K562 (cell line): ENCODE results near the gene SOCS7. TPM values are rescaled to one million over a fixed set of nuclear protein-coding genes. Genes with fewer than 3 reads are reported as not detected.

Source experiments
- AFF4 ChIP-seq: sonication (generic); formaldehyde crosslinking; IDR thresholded peaks from 2 replicates; pipeline ENCODE4 v1.8.0; 2023; ENCODE audit warnings: mild to moderate bottlenecking, missing genetic modification reagents
- CEBPB ChIP-seq: fragments of 450-650 bp; IDR thresholded peaks from 2 replicates; pipeline ENCODE4 v1.6.1; 2016; ENCODE audit warnings: missing genetic modification characterization, missing compliant biosample characterization
- CREM ChIP-seq: IDR thresholded peaks from 2 replicates; pipeline ENCODE4 v1.6.1; 2014; ENCODE audit warnings: antibody characterized with exemption, low read depth
- CSDE1 ChIP-seq, 2 experiments: fragments of 450-650 bp; IDR thresholded peaks; 2 replicates each; pipeline ENCODE4 v1.6.1; 2016; ENCODE audit warnings: mild to moderate bottlenecking in 1 of 2
- CTCFL ChIP-seq: IDR thresholded peaks from 2 replicates; pipeline ENCODE4 v1.6.1; 2011; ENCODE audit warnings: borderline replicate concordance, low read depth, mild to moderate bottlenecking, moderate library complexity, low read length; ENCODE audit not compliant: insufficient read depth, poor library complexity, severe bottlenecking
- GTF2A2 ChIP-seq: IDR thresholded peaks from 2 replicates; pipeline ENCODE4 v1.6.1; 2016; ENCODE audit warnings: mild to moderate bottlenecking, missing genetic modification characterization, missing compliant biosample characterization
- HDAC1 ChIP-seq, 2 experiments: fragments of 450-650 bp; IDR thresholded peaks; 2 replicates each; pipeline ENCODE4 v1.6.1; 2016 to 2017; ENCODE audit warnings: inconsistent platforms in 1 of 2, mild to moderate bottlenecking in 1 of 2, moderate library complexity in 1 of 2
- MLLT1 ChIP-seq, 2 experiments: fragments of 450-650 bp; IDR thresholded peaks; 2 replicates each; pipeline ENCODE4 v1.6.1; 2016
- MTA3 ChIP-seq: fragments of 450-650 bp; formaldehyde crosslinking; IDR thresholded peaks from 2 replicates; pipeline ENCODE4 v1.6.1; 2017; ENCODE audit warnings: mild to moderate bottlenecking, borderline replicate concordance
- POLR3G ChIP-seq: IDR thresholded peaks from 2 replicates; pipeline ENCODE4 v1.6.1; 2011; ENCODE audit not compliant: insufficient read length, insufficient replicate concordance; ENCODE audit errors: extremely low read depth
- SMAD3 ChIP-seq: fragments of 450-650 bp; formaldehyde crosslinking; conservative IDR thresholded peaks from 2 replicates; pipeline ENCODE4 v1.4.0; 2020; ENCODE audit warnings: mild to moderate bottlenecking
- ZBTB9 ChIP-seq: fragments of 450-650 bp; formaldehyde crosslinking; IDR thresholded peaks from 2 replicates; pipeline ENCODE4 v1.4.0; 2020; ENCODE audit warnings: mild to moderate bottlenecking, moderate library complexity
- ZC3H8 ChIP-seq: fragments of 450-650 bp; IDR thresholded peaks from 2 replicates; pipeline ENCODE4 v1.6.1; 2017
- ZNF561 ChIP-seq: fragments of 450-650 bp; formaldehyde crosslinking; conservative IDR thresholded peaks from 2 replicates; pipeline ENCODE4 v1.4.0; 2020; ENCODE audit warnings: mild to moderate bottlenecking, moderate library complexity
- ZNF695 ChIP-seq: fragments of 450-650 bp; formaldehyde crosslinking; IDR thresholded peaks from 2 replicates; pipeline ENCODE4 v1.4.0; 2020; ENCODE audit warnings: mild to moderate bottlenecking, moderate library complexity
- ZSCAN29 ChIP-seq: fragments of 450-650 bp; IDR thresholded peaks from 2 replicates; pipeline ENCODE4 v1.6.1; 2017
- polyA plus RNA-seq, 8 experiments: library from polyadenylated mRNA; depleted of rRNA in 4 of 8; stranded (reverse) in 5 of 8; unstranded in 3 of 8; fragments of >200 nt; fragmentation: Nextera tagmentation in 2 of 8; fragmentation: Illumina TruSeq in 1 of 8; extraction: Ambion mirVana in 2 of 8; extraction: Trizol in 1 of 8; gene quantifications; 2 replicates each; pipeline versions ENCODE4 v1.2.1 to v1.2.3, GENCODE V29; 2011 to 2014; ENCODE audit warnings: inconsistent platforms in 1 of 8, missing spikeins in 1 of 8
- total RNA-seq, 7 experiments: library from RNA; depleted of rRNA in 6 of 7; stranded (reverse); fragments of >200 nt in 6 of 7; fragmentation: Illumina TruSeq in 2 of 7; extraction: Trizol in 2 of 7; gene quantifications; 2 replicates each; pipeline versions ENCODE4 v1.2.1 to v1.2.3, GENCODE V29; 2011 to 2021; ENCODE audit warnings: low replicate concordance in 1 of 7

SOCS7 gene
- total and polyA plus RNA-seq, 9 of the 15 experiments (the other 6 are each of a cell fraction or from before 2014, with no cell fraction given) = 0.94 to 14.5 (median 8.2) TPM

- TF ChIP-seq POLR3G (no peak), MTA3 (no peak), GTF2A2 (no peak), CSDE1 (IDR thresholded peaks at IDR 0.05) (no peak), CREM (0 out of 2 replicates have a peak, but pooled peaks have one; percentile 21), CTCFL (peak; percentile 75), ZSCAN29 (no peak), MLLT1 (IDR thresholded peaks at IDR 0.05) (no peak), AFF4 (CRISPR knock-in tag) (no peak), ZNF695 (CRISPR knock-in tag) (no peak), ZC3H8 (no peak), ZBTB9 (no peak), CEBPB (tag) (no peak), SMAD3 (CRISPR knock-in tag) (no peak), HDAC1 (IDR thresholded peaks at IDR 0.05) (no peak), ZNF561 (CRISPR knock-in tag) (no peak)
- TF ChIP-seq, all 486 proteins: peak for 5
Measured at GRCh38 chr17:38322156-38322779, 29.4 kb upstream of the SOCS7 start (continued).
